HG03175 (cell line): Measurements from ENCODE around the gene ACTN4.
"Not testable (repeated sequence)": the region's sequence is repeated elsewhere in the genome, so short reads cannot be mapped to it uniquely, and the experiment has no call there.

Source experiments
- ATAC-seq: cut with Tn5 transposase; IDR thresholded peaks from one replicate; pipeline ENCODE4 v1.9.1; 2021; ENCODE audit warnings: mild to moderate bottlenecking, moderate library complexity; ENCODE audit not compliant: unreplicated experiment

Gene ACTN4

GRCh38 chr19:38647368-38647965 is at the start of gene ACTN4:
Gene ACTN4, plus strand, starts transcription at chr19:38647649. Its CDS starts 97 bp downstream, at chr19:38647746.
- ATAC-seq = peak; percentile 88

DNA sequence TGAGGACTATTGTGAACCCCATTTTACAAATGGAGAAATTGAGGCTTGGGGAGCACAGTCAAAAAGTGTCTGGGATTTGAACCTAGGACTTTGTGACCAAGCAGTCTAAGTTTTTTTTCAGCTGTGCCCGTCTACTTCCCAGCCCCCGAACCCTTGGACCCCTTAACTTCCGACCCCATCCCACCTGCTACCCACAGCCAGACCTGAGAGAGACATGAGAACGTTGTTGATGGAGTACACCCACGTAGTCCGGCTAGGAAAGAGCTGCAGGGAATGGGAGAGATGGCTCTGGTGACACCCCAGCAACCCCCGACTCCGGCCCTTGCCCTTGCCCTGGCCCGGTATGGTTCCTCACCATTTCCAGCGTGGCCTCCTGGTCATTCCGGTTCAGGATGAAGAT is 47.7 kb upstream of the ACTN4 start:
- no peak for ATAC-seq

- not testable (repeated sequence) for ATAC-seq
These were observed 44.6 kb upstream of the ACTN4 start for GRCh38 chr19:38602856-38603255.

- no peak for ATAC-seq
These were observed 41.3 kb upstream of the ACTN4 start for GRCh38 chr19:38606131-38606530.

DNA sequence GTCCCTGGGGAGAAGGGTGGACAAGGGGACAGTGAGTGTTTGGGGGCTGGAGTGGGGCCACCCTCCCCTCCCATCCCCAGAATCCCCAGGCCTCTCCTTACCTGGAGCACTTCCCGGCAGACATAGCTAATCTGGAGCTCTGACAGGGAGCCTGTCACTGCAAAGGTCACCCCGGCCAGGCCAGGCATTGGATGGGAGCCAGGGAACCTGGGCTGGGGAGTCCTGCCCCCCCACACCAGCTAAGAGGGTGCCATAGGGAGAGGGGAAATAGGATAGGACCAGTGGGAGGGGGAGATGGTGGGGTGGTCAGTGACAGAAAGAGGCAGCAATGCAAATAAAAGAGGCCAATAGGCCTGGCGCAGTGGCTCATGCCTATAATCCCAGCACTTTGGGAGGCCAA is 33.2 kb upstream of the ACTN4 start:
- no peak for ATAC-seq

DNA sequence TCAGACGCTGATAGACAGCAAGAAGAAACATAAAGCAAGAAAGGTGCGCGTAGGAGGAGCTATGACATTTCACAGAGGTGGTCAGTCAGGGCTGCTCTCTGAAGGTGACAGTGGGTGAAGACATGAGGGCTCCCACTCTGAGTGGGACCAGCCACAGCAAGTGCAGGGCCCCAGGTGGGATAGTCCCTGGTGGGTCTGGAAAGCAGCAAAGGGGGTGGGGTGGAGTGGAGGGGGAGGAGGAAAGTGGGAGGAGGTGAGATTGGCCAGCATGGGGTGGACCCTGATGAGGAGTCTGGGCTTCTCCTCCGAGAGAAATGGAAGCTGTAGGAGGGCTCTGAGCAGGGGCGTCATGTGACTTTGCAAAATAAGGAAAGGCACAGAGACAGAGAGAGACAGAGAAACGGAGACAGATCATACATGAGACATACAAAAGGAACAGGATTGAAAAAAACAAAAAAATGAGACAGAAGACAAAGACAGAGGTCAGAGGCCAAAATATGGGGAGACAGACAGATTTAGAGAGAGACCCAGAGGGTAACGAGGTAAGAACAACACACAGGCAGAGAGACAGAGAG is 32.4 kb upstream of the ACTN4 start:
- ATAC-seq = no peak

GRCh38 chr19:38616265-38616664 is 31.2 kb upstream of the ACTN4 start:
- no peak for ATAC-seq

- ATAC-seq = no peak
These were observed 30.1 kb upstream of the ACTN4 start for GRCh38 chr19:38617283-38617763.

GRCh38 chr19:38617764-38618589 is 29.5 kb upstream of the ACTN4 start, which contains the start of gene MAP4K1:
Gene MAP4K1, minus strand, starts transcription at chr19:38617953. Its CDS starts 58 bp downstream, at chr19:38617895.
- peak; percentile 67 for ATAC-seq

- ATAC-seq = peak; percentile 49
These were observed 28.7 kb upstream of the ACTN4 start, which contains the start of gene EIF3K for GRCh38 chr19:38618590-38619360. Gene EIF3K, plus strand, starts transcription at chr19:38619188. Its CDS starts 81 bp downstream, at chr19:38619269.

DNA sequence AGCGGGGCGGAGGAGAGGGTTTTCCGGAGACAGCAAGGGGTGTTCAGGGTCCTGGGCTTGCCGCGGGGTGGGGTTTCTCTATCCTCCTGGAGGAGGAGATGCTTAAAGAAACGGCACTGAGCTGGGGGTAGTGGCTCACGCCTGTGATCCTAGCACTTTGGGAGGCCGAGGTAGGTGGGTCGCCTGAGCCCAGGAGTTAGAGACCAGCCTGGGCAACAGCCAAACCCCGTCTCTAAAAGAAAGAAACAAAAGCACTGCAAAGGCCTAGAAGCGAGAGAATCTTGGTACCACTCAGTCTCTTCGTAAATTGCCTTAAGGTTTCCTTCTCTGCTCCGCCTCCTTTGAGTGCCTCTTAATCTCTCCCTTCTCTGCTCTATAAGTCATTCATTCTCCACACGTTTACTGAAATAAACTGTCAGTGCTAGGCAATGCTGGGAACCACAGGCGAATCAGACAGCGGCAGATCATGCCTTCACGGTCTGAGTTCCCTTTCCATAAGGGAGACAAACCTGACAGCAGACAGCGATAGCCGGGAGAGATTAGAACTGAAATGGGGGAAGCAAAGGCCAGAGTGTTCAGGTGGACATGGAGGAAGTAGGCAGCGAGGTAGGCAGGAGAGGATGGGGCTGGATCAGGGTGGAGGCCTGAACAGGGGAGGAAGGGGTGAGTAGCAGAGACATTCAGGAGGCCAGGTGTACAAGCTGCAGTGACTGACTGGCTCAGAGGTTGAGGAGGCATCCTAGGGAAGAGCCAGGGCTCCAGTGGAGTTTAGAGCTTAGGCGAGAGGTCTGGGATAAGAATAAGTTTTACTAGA is 27.9 kb upstream of the ACTN4 start:
- ATAC-seq = no peak

GRCh38 chr19:38624822-38625221 is 22.6 kb upstream of the ACTN4 start:
- no peak for ATAC-seq

DNA sequence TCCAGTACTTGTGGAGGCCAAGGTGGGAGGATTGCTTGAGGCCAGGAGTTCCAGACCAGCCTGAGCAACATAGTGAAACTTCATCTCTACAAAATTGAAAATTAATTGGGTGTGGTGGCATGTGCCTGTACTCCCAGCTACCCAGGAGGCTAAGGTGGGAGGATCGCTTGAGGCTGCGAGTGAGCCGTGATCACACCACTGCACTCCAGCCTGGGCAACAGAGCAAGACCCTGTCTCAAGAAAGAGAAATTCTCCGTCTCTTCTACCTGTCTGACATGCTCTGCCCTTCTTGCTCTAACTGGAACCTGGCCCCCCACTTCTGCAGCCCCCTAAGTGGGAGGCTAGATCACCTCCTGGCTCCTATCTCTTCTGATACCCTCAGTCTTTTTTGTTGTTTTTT is 21.0 kb upstream of the ACTN4 start:
- ATAC-seq = no peak

GRCh38 chr19:38629568-38629967 is 17.9 kb upstream of the ACTN4 start:
- no peak for ATAC-seq

DNA sequence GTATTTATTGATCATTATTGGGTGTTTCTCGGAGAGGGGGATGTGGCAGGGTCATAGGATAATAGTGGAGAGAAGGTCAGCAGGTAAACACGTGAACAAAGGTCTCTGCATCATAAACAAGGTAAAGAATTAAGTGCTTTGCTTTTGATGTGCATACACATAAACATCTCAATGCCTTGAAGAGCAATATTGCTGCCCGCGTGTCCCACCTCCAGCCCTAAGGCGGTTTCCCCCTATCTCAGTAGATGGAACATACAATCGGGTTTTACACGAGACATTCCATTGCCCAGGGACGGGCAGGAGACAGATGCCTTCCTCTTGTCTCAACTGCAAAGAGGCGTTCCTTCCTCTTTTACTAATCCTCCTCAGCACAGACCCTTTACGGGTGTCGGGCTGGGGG is 16.1 kb upstream of the ACTN4 start:
- ATAC-seq = not testable (repeated sequence)

DNA sequence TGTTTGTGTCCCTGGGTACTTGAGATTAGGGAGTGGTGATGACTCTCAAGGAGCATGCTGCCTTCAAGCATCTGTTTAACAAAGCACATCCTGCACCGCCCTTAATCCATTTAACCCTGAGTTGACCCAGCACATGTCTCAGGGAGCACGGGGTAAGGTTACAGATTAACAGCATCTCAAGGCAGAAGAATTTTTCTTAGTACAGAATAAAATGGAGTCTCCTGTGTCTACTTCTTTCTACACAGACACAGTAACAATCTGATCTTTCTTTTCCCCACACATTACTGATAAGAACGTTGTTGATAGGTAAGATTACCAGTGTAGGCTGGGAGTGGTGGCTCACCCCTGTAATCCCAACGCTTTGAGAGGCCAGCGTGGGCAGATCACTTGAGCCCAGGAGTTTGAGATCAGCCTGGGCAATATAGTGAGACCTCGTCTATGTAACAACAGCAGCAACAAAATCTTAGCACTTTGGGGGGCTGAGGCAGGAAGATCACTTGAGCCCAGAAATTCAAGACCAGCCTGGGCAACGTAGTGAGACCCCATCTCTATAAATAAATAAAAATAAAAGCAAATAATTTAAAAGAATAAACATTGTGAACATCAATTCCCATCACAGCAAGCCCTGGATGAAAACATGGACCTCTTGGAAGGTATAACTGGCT is 15.5 kb upstream of the ACTN4 start:
- not testable (repeated sequence) for ATAC-seq

DNA sequence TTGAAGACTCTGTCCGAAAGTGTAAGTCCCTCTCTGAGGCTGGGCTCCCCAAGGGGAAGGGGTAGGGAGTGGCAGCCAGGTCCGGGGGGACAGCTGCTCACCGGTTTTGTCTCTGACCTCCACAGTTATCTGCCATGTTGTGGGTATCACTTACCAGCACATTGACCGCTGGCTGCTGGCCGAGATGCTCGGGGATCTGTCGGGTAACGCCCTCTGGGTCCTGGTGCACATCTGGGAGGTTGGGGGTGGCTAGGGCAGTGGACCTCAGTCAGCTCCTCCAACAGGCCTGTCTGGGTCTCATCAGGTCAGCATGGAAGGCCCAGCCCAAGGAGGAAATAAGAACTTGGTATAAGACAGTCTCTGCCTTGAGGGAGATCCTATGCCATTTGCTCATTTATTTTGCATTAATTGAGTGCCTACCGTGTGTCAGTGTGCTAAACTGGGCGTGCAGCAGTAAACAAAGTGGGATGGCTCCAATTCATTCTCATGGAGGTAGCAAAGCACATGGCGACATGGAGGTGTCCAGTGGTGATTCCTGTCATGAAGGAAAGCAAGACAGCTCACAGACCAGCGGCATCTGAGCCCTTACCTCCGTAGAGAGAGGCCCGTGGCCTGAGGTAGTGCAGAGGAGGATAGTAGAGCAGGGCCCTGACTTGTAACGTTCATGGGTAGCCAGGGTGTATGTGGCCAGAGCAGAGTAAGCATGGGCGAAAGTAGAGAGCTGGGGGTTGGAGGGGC is 14.8 kb upstream of the ACTN4 start:
- no peak for ATAC-seq

GRCh38 chr19:38634757-38635482 is 12.5 kb upstream of the ACTN4 start:
- ATAC-seq = no peak
